SK-N-SH treated with all-trans-retinoic acid at 6 μM for 48 hours (cell line): Measurements from ENCODE around the gene BLNK.

ENCODE experiments used
- ATAC-seq: fragments of 200-7000 bp; cut with Tn5 transposase; 3 replicates; pipeline ENCODE4 v1.9.1; 2020; ENCODE audit warnings: mild to moderate bottlenecking, moderate library complexity
- ARNTL ChIP-seq: fragments of 450-650 bp; formaldehyde crosslinking; IDR thresholded peaks from 2 replicates; pipeline ENCODE4 v1.5.0; 2020; ENCODE audit warnings: low read depth, mild to moderate bottlenecking, moderate library complexity, borderline replicate concordance
- BACH2 ChIP-seq: fragments of 250-450 bp; sonication (Bioruptor Pico); IDR thresholded peaks from 2 replicates; pipeline ENCODE4 v1.9.0; 2021; ENCODE audit warnings: mild to moderate bottlenecking, borderline replicate concordance
- CREB5 ChIP-seq: fragments of 250-450 bp; sonication (Bioruptor Pico); IDR thresholded peaks from 2 replicates; pipeline ENCODE4 v1.5.1; 2020; ENCODE audit warnings: low read depth, mild to moderate bottlenecking, moderate library complexity
- GLIS3 ChIP-seq: fragments of 250-450 bp; sonication (Bioruptor Pico); IDR thresholded peaks from 2 replicates; pipeline ENCODE4 v1.5.0; 2020; ENCODE audit warnings: mild to moderate bottlenecking, moderate library complexity
- ISL1 ChIP-seq: fragments of 250-450 bp; sonication (Bioruptor Pico); IDR thresholded peaks from 2 replicates; pipeline ENCODE4 v2.1.2; 2022; ENCODE audit warnings: mild to moderate bottlenecking, moderate library complexity
- PPARA ChIP-seq: fragments of 250-450 bp; sonication (Bioruptor Pico); IDR thresholded peaks from 2 replicates; pipeline ENCODE4 v1.5.0; 2020; ENCODE audit warnings: mild to moderate bottlenecking, borderline replicate concordance
- TCF4 ChIP-seq: fragments of 250-450 bp; sonication (Bioruptor Pico); IDR thresholded peaks from 2 replicates; pipeline ENCODE4 v1.8.0; 2021; ENCODE audit warnings: mild to moderate bottlenecking, moderate library complexity, borderline replicate concordance
- TOX ChIP-seq: fragments of 250-450 bp; sonication (Bioruptor Pico); IDR thresholded peaks from 2 replicates; pipeline ENCODE4 v1.8.0; 2021; ENCODE audit warnings: mild to moderate bottlenecking, moderate library complexity, borderline replicate concordance
- ZC3H10 ChIP-seq: fragments of 250-450 bp; sonication (Bioruptor Pico); IDR thresholded peaks from 2 replicates; pipeline ENCODE4 v1.5.1; 2021; ENCODE audit warnings: mild to moderate bottlenecking, moderate library complexity
- ZFP3 ChIP-seq: fragments of 250-450 bp; sonication (Bioruptor Pico); IDR thresholded peaks from 2 replicates; pipeline ENCODE4 v1.5.0; 2020; ENCODE audit warnings: mild to moderate bottlenecking, moderate library complexity
- ZFP30 ChIP-seq: fragments of 450-650 bp; formaldehyde crosslinking; IDR thresholded peaks from 2 replicates; pipeline ENCODE4 v1.5.0; 2022; ENCODE audit warnings: mild to moderate bottlenecking, moderate library complexity
- ZNF565 ChIP-seq: fragments of 450-650 bp; formaldehyde crosslinking; conservative IDR thresholded peaks from 2 replicates; pipeline ENCODE4 v1.5.0; 2020; ENCODE audit warnings: low read depth, mild to moderate bottlenecking, moderate library complexity
- ZNF70 ChIP-seq: fragments of 450-650 bp; formaldehyde crosslinking; IDR thresholded peaks from 2 replicates; pipeline ENCODE4 v1.5.0; 2020; ENCODE audit warnings: mild to moderate bottlenecking, moderate library complexity
- ZNF8 ChIP-seq: fragments of 450-650 bp; formaldehyde crosslinking; IDR thresholded peaks from 2 replicates; pipeline ENCODE4 v1.5.0; 2020; ENCODE audit warnings: mild to moderate bottlenecking, moderate library complexity
- TF ChIP-seq, protein P1 (sequence below): fragments of 250-450 bp; sonication (Bioruptor Pico); IDR thresholded peaks from 2 replicates; pipeline ENCODE4 v1.5.1; 2021; ENCODE audit warnings: mild to moderate bottlenecking, moderate library complexity
- TF ChIP-seq, protein P2 (sequence below): fragments of 250-450 bp; sonication (Bioruptor Pico); IDR thresholded peaks from 2 replicates; pipeline ENCODE4 v1.5.0; 2020; ENCODE audit warnings: mild to moderate bottlenecking, moderate library complexity
- TF ChIP-seq, protein P3 (sequence below): fragments of 250-450 bp; sonication (Bioruptor Pico); IDR thresholded peaks from 2 replicates; pipeline ENCODE4 v1.8.0; 2021; ENCODE audit warnings: low read depth, mild to moderate bottlenecking, moderate library complexity, borderline replicate concordance

The BLNK gene

DNA sequence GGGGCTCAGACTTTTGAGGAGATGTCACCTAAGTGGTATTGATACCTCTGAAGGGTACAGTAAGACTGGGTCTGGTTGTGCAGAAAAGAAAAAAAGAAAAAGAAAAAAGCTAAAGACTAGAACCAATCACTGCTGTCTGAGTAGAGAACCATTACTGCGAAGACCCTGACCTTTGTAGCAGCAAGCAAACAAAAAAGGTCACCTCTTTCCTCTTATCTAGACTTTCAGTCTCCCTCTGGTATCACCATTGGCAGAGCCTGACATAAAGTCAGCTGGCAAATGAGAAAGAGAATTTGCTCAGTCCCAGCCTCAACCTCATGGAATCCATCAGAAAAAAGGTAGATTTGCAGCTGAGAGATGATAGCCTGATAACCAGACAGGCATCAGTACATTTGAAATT lies 30.2 kb upstream of the BLNK start:
- TF ChIP-seq BACH2 (no peak), CREB5 (CRISPR knock-in tag) (no peak), ARNTL (CRISPR knock-in tag) (no peak), ZNF565 (CRISPR knock-in tag) (no peak), ZC3H10 (CRISPR knock-in tag) (no peak), ISL1 (CRISPR knock-in tag) (no peak), ZFP3 (CRISPR knock-in tag) (no peak), GLIS3 (CRISPR knock-in tag) (no peak), PPARA (CRISPR knock-in tag) (no peak), TCF4 (CRISPR knock-in tag) (no peak)
- TF ChIP-seq, protein P1, sequence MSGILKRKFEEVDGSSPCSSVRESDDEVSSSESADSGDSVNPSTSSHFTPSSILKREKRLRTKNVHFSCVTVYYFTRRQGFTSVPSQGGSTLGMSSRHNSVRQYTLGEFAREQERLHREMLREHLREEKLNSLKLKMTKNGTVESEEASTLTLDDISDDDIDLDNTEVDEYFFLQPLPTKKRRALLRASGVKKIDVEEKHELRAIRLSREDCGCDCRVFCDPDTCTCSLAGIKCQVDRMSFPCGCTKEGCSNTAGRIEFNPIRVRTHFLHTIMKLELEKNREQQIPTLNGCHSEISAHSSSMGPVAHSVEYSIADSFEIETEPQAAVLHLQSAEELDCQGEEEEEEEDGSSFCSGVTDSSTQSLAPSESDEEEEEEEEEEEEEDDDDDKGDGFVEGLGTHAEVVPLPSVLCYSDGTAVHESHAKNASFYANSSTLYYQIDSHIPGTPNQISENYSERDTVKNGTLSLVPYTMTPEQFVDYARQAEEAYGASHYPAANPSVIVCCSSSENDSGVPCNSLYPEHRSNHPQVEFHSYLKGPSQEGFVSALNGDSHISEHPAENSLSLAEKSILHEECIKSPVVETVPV (CRISPR knock-in tag): no peak
- TF ChIP-seq, protein P2, sequence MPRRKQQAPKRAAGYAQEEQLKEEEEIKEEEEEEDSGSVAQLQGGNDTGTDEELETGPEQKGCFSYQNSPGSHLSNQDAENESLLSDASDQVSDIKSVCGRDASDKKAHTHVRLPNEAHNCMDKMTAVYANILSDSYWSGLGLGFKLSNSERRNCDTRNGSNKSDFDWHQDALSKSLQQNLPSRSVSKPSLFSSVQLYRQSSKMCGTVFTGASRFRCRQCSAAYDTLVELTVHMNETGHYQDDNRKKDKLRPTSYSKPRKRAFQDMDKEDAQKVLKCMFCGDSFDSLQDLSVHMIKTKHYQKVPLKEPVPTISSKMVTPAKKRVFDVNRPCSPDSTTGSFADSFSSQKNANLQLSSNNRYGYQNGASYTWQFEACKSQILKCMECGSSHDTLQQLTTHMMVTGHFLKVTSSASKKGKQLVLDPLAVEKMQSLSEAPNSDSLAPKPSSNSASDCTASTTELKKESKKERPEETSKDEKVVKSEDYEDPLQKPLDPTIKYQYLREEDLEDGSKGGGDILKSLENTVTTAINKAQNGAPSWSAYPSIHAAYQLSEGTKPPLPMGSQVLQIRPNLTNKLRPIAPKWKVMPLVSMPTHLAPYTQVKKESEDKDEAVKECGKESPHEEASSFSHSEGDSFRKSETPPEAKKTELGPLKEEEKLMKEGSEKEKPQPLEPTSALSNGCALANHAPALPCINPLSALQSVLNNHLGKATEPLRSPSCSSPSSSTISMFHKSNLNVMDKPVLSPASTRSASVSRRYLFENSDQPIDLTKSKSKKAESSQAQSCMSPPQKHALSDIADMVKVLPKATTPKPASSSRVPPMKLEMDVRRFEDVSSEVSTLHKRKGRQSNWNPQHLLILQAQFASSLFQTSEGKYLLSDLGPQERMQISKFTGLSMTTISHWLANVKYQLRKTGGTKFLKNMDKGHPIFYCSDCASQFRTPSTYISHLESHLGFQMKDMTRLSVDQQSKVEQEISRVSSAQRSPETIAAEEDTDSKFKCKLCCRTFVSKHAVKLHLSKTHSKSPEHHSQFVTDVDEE (CRISPR knock-in tag): no peak
- TF ChIP-seq, protein P3, sequence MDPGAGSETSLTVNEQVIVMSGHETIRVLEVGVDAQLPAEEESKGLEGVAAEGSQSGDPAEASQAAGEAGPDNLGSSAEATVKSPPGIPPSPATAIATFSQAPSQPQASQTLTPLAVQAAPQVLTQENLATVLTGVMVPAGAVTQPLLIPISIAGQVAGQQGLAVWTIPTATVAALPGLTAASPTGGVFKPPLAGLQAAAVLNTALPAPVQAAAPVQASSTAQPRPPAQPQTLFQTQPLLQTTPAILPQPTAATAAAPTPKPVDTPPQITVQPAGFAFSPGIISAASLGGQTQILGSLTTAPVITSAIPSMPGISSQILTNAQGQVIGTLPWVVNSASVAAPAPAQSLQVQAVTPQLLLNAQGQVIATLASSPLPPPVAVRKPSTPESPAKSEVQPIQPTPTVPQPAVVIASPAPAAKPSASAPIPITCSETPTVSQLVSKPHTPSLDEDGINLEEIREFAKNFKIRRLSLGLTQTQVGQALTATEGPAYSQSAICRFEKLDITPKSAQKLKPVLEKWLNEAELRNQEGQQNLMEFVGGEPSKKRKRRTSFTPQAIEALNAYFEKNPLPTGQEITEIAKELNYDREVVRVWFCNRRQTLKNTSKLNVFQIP (CRISPR knock-in tag): no peak
- ATAC-seq: no peak

GRCh38 chr10:96299383-96299782 lies 28.0 kb upstream of the BLNK start:
- no peak for ATAC-seq
- TF ChIP-seq, protein P1 (CRISPR knock-in tag): no peak
- TF ChIP-seq ZFP30 (CRISPR knock-in tag) (no peak), ISL1 (CRISPR knock-in tag) (no peak), ARNTL (CRISPR knock-in tag) (no peak), CREB5 (CRISPR knock-in tag) (no peak), ZNF8 (no peak), ZC3H10 (CRISPR knock-in tag) (no peak), TOX (CRISPR knock-in tag) (no peak)

DNA sequence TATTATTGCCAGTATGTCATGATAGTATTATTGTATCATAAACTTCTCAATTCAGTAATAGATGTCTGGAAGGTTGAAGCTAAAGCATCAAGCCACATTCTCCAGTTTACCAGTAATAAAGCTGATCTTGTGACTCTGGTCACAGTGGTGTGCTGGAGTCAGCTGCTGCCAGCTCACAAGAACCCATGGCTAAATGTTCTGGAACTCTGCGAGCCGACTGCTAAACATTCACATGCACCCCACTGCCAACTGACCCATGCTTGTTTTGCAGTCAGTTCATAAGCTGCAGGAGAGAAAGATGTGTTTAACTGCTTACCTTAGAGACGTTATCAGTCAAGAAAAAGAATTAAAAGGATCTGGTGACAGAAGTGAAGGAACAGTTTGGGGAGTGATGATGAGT lies 27.0 kb upstream of the BLNK start:
- ATAC-seq: no peak
- TF ChIP-seq ZFP30 (CRISPR knock-in tag) (no peak), ZNF70 (CRISPR knock-in tag) (no peak), CREB5 (CRISPR knock-in tag) (no peak), TCF4 (CRISPR knock-in tag) (no peak), ZFP3 (CRISPR knock-in tag) (no peak), ZC3H10 (CRISPR knock-in tag) (no peak), TOX (CRISPR knock-in tag) (no peak)
- TF ChIP-seq, protein P1 (CRISPR knock-in tag): no peak
- TF ChIP-seq, protein P3 (CRISPR knock-in tag): no peak
